HG03575 (cell line): ENCODE measurements around the gene MAD1L1.

ENCODE experiments used
- ATAC-seq: cut with Tn5 transposase; IDR thresholded peaks from one replicate; pipeline ENCODE4 v1.9.1; 2021; ENCODE audit not compliant: unreplicated experiment, insufficient number of reproducible peaks, low FRiP score; ENCODE audit errors: extremely low read depth

Gene MAD1L1

DNA sequence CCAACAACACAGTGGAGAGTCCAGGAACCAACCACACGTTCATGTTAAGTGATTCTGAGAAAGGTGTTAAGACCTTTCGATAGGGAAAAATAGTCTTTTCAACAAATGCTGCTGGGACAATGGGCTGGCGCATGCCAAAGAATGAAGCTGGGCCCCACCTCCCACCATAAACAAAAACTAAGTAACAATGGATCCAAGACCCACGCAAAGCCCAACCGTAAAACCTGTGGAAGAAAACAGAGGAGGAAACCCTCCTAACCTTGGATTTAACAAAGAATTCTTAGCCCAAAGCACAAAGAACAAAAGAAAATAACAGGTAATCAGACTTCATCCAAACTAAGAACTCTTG, 289.8 kb downstream of the MAD1L1 start:
- no peak for ATAC-seq

DNA sequence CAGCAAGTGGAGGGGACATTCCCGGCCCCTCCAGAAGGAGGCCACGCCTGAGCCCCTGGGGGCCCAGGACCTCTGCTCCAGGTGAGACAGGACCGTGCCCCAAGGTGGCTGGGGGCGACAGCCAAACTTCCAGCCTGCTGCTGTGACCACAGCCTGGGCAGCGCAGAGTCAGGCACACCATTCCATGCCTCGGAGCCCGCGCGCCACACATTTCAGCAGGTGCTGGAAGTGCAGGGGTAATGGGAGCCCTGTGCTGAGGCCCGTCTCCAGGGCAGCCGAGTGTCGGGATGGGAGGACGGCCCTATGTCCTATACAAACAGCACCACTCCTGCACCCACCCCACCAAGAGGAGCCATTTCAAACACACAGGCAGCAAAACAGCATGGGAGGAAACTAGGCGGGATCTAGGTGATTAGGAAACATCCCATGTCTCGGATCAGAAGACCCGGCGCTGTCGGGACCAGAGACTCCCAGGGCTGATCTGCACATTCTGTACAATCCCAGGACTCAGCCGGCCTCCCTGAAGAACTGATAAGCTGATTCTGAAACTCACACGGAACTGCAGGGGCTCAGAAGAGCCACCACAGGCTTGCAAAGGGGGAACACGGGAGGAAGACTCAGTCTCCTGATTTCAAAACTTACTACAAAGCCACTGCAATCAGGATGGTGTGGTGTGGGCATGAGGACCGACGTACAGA, 290.4 kb downstream of the MAD1L1 start:
- ATAC-seq, result no peak

GRCh38 chr7:1941464-1942242, 291.1 kb downstream of the MAD1L1 start:
- no peak for ATAC-seq

GRCh38 chr7:1940863-1941262, 291.9 kb downstream of the MAD1L1 start:
- no peak for ATAC-seq

DNA sequence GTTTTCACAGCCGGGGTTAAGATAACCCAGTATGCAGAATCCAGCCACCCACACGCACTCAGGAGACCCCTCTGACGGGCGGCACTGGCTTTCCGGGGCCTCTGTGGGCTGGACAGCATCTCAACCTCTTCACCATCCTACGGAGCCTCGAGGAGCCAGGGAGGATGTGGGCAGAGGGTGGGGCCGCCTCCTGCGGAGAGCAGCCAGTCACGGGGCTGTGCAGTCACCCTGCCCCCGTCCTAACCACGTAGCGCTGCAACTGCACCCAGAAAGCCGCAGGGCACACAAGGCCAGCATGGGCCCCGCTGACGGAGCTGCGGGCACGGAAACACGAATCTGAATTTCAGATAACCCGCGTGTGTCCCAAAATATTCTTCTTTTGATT, 292.4 kb downstream of the MAD1L1 start:
- peak; percentile 67 for ATAC-seq

- ATAC-seq, result no peak
Observed at GRCh38 chr7:1939434-1940401, 293.0 kb downstream of the MAD1L1 start.

GRCh38 chr7:1938788-1939433, 293.8 kb downstream of the MAD1L1 start:
- ATAC-seq, result no peak

- no peak for ATAC-seq
Observed at GRCh38 chr7:1937252-1937605, 295.5 kb downstream of the MAD1L1 start.

GRCh38 chr7:1936531-1937251, 296.1 kb downstream of the MAD1L1 start:
- no peak for ATAC-seq

DNA sequence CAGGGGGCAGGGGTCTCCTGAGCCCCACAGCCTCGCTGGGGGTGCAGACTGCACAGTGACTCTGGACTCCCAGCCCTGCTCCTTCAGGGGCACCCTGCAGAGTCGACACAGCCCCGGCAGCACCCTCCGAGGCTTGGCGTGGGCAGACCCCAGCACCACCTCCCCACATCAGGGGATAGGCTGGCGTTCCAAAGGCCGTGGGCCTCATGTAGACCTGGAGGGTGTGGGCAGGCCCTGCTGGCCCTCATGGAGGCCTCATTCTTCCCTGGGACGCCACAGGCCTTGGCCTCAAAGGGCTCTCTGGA, 296.8 kb downstream of the MAD1L1 start:
- ATAC-seq, result no peak

DNA sequence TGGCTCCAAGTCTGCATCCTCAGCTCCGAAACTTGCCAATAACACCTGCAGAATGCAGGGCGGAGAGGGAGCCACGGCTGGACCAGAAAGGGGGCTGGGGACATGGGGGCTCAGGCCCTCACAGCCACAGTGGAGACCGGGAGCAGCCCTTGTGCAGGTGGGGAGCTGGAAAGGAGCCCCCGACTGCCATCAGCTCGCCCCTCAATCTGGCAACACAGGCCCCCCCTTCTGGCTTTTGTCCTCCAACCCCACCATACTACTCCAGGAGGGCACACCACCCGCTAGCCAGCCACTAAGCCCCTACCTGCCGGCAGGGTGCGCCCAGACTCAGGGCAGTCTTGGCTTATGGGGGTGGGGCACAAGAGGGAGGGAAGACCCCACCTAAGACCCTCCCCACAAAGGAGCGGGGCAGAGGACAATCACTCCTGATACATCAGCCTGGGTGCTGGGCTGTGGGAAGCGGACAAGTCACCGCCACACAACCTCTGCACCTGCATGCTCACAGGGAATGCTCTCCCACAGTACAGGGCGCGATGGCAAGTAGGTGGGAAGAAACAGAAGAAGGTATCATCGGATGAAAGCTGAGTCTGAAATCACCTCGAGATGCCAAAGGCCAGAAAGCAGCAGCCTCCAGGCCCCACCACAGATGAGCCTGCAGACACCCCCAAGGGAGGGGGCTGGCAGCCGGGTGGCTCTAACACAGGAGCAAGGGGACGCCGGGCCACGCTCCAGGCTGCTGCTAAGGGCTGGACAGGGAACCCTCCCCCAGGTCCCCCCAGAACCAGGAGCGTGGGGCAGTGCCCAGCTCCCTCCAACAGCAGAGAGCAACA, 297.4 kb downstream of the MAD1L1 start:
- no peak for ATAC-seq

DNA sequence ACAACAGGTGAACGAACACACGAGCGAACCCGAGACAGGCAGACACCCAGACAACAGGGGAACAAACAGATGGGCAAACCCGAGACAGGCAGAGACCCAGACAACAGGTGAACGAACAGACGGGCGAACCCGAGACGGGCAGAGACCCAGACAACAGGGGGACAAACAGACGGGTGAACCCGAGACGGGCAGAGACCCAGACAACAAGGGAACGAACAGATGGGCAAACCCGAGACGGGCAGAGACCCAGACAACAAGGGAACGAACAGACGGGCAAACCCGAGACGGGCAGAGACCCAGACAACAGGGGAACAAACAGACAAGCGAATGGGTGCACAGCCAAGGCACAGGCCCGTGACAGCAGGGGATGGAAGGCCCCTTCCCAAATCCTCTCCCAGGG, 298.0 kb downstream of the MAD1L1 start:
- ATAC-seq, result no peak

GRCh38 chr7:1934017-1934416, 298.7 kb downstream of the MAD1L1 start:
- no peak for ATAC-seq

DNA sequence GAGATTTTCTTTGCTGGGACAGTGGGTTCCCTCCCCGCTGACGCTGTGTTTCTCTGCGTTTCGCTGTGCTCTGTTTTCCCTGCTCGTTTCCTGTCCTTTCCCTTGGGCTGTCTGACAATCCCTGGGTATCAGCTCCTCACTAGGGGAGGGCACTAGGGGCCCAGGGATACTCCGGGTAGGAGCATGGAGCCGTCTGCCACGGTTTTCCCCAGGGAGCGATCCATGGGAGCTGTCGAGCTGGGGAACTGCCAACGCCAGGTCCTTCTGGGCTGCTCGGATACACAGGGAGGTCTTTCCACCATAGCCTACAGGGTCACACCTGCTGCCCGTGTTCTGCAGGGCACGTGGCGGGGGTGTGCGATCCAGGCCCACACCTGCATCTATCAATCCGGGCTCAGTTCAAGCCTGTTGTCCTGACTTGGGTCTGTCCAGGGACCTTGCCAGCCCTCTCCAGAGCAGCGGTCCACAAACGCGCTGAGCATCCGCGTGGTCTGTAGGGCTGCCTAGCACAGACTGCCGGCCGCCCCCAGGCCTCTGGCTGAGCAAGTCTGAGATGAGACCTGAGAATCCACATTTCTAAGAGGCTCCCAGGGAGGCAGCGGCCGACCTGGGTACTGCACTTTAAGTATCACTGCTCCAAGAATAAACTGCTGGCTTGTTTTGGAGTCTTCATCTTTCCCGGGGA, 299.5 kb downstream of the MAD1L1 start:
- no peak for ATAC-seq

DNA sequence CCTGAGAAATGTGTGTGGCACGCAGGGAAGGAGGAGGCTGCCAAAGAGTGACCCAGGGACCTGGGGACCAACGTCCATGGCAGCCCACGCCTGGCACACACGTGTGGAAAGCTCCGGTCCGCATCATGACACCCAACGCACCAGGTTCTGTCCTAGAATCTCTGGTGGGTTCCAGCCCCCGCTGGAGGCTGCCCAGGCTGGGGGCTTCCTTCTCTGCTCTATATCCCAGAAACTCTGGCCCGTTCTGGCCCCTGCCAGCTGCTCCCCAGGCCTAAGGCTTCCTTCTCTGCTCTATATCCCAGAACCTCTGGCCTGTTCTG, 300.8 kb downstream of the MAD1L1 start:
- ATAC-seq, result no peak

DNA sequence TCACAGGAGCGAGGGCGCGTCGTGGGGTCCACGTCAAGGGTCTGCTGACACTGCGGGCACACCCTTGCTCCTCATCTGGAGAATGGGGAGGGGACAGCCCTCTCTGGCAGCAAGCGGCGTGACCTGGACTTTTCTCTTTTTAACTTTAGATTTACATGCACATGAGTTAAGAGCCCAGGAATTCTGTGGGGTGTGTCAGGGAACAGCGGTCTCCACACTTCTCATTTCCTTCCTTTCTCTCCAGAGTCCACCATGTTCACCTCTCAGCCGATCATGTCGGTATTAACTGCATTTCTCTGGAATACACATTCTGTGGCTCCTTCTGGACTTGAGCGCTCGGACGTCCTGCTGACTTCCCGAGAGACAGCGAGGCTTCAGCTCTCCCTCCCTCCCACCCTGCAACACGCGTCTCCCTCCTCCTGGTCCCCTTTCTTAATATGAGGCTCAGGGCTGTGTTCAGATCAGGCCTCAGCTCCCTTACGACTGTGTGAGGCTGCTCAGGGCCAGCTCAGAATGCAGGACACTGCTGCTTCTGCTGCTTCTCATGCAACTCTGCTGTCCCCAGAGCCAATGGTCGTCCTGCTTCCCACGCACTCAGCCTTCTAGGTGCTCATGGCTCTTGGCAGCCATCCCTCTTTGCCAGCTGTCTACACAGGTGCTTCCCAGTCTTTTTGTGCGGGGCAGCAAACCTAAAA, 301.3 kb downstream of the MAD1L1 start:
- ATAC-seq, result no peak

GRCh38 chr7:1930381-1931065, 302.2 kb downstream of the MAD1L1 start:
- no peak for ATAC-seq
